ENCODE results near the gene MYT1. TPM values are rescaled to one million over a fixed set of nuclear protein-coding genes. Genes with fewer than 3 reads are reported as not detected.
"Not testable (repeated sequence)": the region's sequence is repeated elsewhere in the genome, so short reads cannot be mapped to it uniquely, and the experiment has no call there.

Gene MYT1
- total RNA-seq, 1 experiment from 2014 or later: 2.0 TPM

DNA sequence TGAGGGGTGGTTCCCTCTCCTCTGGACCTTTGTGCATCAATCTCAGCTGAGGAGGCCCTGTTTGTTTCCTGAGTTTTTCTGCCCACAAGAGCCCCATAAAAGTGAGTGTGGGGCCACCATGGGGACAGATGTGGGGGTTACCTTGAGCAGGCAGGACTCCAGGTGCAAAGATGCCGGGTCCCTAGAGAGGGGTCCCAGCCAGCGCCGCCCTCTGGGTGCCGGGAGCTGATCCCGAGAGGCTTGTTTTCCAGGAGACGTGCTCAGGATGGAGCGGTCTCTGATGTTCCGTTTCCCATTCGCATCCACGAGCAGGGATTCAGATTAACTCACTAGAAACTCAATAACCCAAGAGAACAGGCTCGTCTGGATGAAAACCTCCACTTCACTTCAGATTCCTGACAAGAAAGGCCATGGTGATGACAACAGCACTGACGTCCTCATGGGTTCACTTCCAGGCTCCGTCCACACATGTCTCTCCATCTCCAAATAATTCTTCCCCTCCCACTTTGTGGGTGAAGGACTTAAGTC lies 21.9 kb downstream of the MYT1 start (continued):
- TF ChIP-seq, protein P1, sequence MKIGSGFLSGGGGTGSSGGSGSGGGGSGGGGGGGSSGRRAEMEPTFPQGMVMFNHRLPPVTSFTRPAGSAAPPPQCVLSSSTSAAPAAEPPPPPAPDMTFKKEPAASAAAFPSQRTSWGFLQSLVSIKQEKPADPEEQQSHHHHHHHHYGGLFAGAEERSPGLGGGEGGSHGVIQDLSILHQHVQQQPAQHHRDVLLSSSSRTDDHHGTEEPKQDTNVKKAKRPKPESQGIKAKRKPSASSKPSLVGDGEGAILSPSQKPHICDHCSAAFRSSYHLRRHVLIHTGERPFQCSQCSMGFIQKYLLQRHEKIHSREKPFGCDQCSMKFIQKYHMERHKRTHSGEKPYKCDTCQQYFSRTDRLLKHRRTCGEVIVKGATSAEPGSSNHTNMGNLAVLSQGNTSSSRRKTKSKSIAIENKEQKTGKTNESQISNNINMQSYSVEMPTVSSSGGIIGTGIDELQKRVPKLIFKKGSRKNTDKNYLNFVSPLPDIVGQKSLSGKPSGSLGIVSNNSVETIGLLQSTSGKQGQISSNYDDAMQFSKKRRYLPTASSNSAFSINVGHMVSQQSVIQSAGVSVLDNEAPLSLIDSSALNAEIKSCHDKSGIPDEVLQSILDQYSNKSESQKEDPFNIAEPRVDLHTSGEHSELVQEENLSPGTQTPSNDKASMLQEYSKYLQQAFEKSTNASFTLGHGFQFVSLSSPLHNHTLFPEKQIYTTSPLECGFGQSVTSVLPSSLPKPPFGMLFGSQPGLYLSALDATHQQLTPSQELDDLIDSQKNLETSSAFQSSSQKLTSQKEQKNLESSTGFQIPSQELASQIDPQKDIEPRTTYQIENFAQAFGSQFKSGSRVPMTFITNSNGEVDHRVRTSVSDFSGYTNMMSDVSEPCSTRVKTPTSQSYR (CRISPR knock-in tag; IDR thresholded peaks at IDR 0.05): no peak
- no peak for TF ChIP-seq GABPB1 (CRISPR knock-in tag; IDR thresholded peaks at IDR 0.05)
- TF ChIP-seq TEAD1 (CRISPR knock-in tag; IDR thresholded peaks at IDR 0.05): no peak
- TF ChIP-seq ZNF219 (CRISPR knock-in tag; IDR thresholded peaks at IDR 0.05; ENCODE audit: borderline replicate concordance): no peak
- TF ChIP-seq, protein P2, sequence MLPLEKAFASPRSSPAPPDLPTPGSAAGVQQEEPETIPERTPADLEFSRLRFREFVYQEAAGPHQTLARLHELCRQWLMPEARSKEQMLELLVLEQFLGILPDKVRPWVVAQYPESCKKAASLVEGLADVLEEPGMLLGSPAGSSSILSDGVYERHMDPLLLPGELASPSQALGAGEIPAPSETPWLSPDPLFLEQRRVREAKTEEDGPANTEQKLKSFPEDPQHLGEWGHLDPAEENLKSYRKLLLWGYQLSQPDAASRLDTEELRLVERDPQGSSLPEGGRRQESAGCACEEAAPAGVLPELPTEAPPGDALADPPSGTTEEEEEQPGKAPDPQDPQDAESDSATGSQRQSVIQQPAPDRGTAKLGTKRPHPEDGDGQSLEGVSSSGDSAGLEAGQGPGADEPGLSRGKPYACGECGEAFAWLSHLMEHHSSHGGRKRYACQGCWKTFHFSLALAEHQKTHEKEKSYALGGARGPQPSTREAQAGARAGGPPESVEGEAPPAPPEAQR (CRISPR knock-in tag; IDR thresholded peaks at IDR 0.05): no peak
- no peak for TF ChIP-seq OVOL2 (CRISPR knock-in tag; IDR thresholded peaks at IDR 0.05; ENCODE audit: borderline replicate concordance)
- TF ChIP-seq, protein P3, sequence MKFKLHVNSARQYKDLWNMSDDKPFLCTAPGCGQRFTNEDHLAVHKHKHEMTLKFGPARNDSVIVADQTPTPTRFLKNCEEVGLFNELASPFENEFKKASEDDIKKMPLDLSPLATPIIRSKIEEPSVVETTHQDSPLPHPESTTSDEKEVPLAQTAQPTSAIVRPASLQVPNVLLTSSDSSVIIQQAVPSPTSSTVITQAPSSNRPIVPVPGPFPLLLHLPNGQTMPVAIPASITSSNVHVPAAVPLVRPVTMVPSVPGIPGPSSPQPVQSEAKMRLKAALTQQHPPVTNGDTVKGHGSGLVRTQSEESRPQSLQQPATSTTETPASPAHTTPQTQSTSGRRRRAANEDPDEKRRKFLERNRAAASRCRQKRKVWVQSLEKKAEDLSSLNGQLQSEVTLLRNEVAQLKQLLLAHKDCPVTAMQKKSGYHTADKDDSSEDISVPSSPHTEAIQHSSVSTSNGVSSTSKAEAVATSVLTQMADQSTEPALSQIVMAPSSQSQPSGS (CRISPR knock-in tag; IDR thresholded peaks at IDR 0.05; ENCODE audit: borderline replicate concordance, low read depth): no peak
- TF ChIP-seq CREM (CRISPR knock-in tag; IDR thresholded peaks at IDR 0.05): no peak
- TF ChIP-seq, protein P4, sequence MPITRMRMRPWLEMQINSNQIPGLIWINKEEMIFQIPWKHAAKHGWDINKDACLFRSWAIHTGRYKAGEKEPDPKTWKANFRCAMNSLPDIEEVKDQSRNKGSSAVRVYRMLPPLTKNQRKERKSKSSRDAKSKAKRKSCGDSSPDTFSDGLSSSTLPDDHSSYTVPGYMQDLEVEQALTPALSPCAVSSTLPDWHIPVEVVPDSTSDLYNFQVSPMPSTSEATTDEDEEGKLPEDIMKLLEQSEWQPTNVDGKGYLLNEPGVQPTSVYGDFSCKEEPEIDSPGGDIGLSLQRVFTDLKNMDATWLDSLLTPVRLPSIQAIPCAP (CRISPR knock-in tag; IDR thresholded peaks at IDR 0.05): no peak
- no peak for TF ChIP-seq SMAD4 (CRISPR knock-in tag; IDR thresholded peaks at IDR 0.05)
- TF ChIP-seq NFE2L1 (CRISPR knock-in tag; IDR thresholded peaks at IDR 0.05): no peak
- TF ChIP-seq, protein P5, sequence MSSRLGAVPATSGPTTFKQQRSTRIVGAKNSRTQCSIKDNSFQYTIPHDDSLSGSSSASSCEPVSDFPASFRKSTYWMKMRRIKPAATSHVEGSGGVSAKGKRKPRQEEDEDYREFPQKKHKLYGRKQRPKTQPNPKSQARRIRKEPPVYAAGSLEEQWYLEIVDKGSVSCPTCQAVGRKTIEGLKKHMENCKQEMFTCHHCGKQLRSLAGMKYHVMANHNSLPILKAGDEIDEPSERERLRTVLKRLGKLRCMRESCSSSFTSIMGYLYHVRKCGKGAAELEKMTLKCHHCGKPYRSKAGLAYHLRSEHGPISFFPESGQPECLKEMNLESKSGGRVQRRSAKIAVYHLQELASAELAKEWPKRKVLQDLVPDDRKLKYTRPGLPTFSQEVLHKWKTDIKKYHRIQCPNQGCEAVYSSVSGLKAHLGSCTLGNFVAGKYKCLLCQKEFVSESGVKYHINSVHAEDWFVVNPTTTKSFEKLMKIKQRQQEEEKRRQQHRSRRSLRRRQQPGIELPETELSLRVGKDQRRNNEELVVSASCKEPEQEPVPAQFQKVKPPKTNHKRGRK (CRISPR knock-in tag; IDR thresholded peaks at IDR 0.05; ENCODE audit: borderline replicate concordance): no peak

DNA sequence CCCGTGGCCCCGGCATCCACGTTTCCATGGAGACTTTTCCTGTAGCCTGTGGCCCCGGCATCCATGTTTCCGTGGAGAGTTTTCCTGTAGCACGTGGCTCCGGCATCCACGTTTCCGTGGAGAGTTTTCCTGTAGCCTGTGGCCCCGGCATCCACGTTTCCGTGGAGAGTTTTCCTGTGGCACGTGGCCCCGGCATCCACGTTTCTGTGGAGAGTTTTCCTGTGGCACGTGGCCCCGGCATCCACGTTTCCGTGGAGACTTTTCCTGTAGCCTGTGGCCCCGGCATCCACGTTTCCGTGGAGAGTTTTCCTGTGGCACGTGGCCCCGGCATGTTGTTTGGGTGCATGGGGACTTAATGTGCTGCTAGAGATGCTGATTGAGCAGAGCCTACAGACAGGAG lies 23.0 kb downstream of the MYT1 start:
- ATAC-seq; H3K27me3 Mint-ChIP-seq (ENCODE audit: low read depth); POLR2A ChIA-PET; CTCF ChIA-PET; DNase-seq (ENCODE audit: low spot score); H3K27ac Mint-ChIP-seq; H3K4me3 Mint-ChIP-seq; H3K36me3 Mint-ChIP-seq; H3K9me3 Mint-ChIP-seq: not testable (repeated sequence)
- peaks cover 38% of the 10 kb centered on the region for H3K4me1 Mint-ChIP-seq

DNA sequence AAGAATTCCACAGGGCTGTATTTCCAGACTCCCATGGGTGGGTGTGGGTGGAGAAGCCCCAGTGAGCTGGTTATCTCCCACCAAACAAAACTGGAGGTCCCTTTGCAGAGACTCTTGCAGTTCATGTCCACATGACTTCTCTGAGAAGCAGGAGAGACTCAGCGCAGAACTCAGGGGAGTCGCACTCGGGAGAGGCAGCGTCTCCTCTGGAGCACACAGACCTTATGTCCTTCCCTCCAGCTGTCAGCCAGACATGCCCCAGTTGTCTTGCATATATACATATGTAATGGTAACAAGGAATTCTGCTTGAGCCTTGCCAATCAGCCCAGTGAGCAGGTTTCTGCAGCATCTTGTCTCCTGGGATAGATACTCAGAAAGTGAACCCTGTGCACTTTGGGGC lies 23.8 kb downstream of the MYT1 start:
- H3K4me3 Mint-ChIP-seq: no peak overlapping the region
- H3K36me3 Mint-ChIP-seq: peaks cover 5% of the 10 kb centered on the region
- no peak for TF ChIP-seq ELF4 (CRISPR knock-in tag; IDR thresholded peaks at IDR 0.05; ENCODE audit: low read depth)
- TF ChIP-seq, protein P3 (CRISPR knock-in tag; IDR thresholded peaks at IDR 0.05; ENCODE audit: borderline replicate concordance, low read depth): no peak
- no peak for TF ChIP-seq FOXK1 (CRISPR knock-in tag; IDR thresholded peaks at IDR 0.05)
- TF ChIP-seq, protein P6, sequence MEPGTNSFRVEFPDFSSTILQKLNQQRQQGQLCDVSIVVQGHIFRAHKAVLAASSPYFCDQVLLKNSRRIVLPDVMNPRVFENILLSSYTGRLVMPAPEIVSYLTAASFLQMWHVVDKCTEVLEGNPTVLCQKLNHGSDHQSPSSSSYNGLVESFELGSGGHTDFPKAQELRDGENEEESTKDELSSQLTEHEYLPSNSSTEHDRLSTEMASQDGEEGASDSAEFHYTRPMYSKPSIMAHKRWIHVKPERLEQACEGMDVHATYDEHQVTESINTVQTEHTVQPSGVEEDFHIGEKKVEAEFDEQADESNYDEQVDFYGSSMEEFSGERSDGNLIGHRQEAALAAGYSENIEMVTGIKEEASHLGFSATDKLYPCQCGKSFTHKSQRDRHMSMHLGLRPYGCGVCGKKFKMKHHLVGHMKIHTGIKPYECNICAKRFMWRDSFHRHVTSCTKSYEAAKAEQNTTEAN (CRISPR knock-in tag; IDR thresholded peaks at IDR 0.05): no peak
- TF ChIP-seq ZBTB21 (CRISPR knock-in tag; IDR thresholded peaks at IDR 0.05; ENCODE audit: borderline replicate concordance): no peak
- TF ChIP-seq TCF7 (CRISPR knock-in tag; IDR thresholded peaks at IDR 0.05; ENCODE audit: low read depth): no peak
- TF ChIP-seq HMGA2 (CRISPR knock-in tag; IDR thresholded peaks at IDR 0.05): no peak
- TF ChIP-seq FOXP1 (CRISPR knock-in tag; IDR thresholded peaks at IDR 0.05; ENCODE audit: borderline replicate concordance): no peak
- H3K9me3 Mint-ChIP-seq: peaks cover 4% of the 10 kb centered on the region
- ChIA-PET POLR2A (no interaction called here), CTCF (interaction anchor here (0.6 to 1.0 kb wide), 7 partner anchors 11 to 1645 kb away, joined by 3 to 5 read pairs (median 3); no protein-coding TSS in a partner anchor)
- no peak overlapping the region for H3K27ac Mint-ChIP-seq
- H3K4me1 Mint-ChIP-seq: peaks cover 39% of the 10 kb centered on the region
- H3K27me3 Mint-ChIP-seq (ENCODE audit: low read depth): peaks cover 3% of the 10 kb centered on the region; the same call in 1 of the 2 replicates
- no peak for ATAC-seq
- no peak for DNase-seq (ENCODE audit: low spot score)
